ENCODE data around the gene CASP12.

The CASP12 gene

DNA sequence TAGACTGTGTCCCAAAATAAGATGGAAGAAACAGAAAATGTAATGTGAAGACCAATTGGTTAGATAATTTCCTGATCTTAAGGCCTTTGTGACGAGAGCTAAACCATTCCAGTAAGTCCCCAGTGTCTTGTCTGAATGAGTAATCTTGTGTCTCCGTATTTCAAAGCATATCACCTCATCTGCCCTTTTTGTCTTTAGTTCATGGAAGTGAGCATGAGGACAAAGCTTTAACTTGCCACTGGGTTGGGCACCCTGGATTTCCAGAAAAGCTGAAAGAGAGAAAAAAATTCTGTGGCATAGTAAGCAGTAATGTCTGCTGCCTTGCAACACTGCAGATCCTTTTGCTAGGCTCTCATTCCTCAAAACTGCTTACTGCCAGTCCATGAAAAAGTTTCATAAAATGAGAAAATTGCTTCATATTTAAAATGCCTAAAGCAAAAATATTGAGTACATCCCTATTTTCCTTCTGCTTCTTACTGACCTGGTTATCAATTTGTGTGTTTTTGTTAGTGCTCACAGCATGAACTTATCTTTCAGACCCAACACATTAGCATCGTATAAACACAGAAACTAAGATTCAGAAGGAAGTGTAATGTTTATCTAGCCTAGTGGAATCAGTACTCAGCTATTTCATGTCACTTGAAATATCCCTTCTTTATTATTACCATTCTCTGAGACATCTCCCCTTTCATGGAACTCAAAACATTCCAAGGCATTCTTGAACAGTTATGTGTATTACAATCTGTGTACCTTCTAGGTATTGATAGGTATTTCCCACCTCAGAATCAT is 5.3 kb downstream of the CASP12 start:
- no peak overlapping the region for H3K4me3 ChIP-seq (ENCODE audit: low read depth, low read length)

DNA sequence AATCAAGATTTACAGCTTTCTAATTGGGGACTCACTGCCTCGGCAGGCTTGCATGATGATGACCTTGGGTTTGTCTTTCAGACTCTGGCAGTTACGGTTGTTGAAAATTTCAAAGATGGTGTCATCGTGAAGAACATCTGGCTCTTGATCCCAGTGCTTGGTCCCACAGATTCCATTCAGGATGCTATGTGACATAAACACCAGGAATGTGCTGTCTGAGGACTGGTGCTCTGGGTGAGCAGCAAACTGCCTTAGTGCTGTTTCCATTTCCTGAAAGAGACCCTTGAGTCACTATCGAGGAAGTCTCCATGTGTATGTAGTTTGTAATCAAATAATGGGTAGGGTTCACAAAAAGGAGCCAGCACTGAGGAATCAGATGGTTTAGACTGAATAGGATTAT is 7.1 kb downstream of the CASP12 start:
- H3K4me3 ChIP-seq (ENCODE audit: low read depth, low read length) = no peak overlapping the region

DNA sequence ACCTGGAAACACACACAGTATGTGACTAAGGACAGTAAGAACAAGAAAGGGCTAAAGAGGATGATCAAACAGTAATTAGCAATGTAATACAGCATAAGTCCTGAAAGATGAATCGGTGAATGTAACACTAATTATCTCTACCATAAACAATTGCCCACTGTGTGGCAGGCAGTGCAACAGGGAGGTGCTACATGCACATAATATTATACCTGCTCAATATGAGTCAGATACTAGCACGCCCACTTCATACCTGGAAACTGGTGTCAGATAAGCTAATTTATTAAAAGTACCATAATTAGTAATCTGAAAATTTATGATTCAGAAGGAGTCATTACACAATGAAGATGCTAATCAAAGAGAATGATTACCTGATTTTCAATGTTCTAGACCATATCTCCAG is 14.9 kb downstream of the CASP12 start:
- no peak overlapping the region for H3K4me3 ChIP-seq (ENCODE audit: low read depth, low read length)

DNA sequence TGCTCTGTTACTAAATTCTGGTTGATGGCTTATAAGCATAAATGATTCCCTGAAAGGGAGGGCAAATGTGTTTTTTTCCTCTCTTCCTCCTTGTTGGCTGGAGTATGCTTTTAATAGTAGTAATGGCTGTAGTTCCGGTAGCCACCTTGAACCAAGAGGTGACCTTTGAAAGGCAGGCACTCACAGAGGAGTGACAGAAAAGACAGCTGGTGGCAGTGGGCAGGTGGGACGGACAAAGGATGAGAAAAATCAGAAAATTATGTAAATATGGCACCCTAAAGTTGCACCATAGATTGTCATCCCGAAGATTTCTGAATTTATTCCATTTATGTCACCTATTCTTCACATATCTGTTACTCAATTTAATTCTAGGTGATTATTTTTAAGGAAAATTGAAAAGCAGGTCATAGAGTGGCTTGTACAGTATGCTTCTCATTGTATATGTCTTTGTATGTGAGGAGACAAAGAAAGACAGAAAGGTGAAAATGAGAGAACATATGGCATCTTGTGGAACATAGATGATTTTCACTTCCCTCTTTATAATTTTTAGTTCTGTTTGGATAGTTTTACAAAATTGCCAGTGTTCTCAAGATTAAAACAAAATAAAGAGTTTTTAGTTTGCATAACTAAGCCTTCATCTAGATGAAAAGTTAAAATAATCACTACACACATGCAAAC is 17.0 kb downstream of the CASP12 start:
- H3K4me3 ChIP-seq (ENCODE audit: low read depth, low read length) = no peak overlapping the region

DNA sequence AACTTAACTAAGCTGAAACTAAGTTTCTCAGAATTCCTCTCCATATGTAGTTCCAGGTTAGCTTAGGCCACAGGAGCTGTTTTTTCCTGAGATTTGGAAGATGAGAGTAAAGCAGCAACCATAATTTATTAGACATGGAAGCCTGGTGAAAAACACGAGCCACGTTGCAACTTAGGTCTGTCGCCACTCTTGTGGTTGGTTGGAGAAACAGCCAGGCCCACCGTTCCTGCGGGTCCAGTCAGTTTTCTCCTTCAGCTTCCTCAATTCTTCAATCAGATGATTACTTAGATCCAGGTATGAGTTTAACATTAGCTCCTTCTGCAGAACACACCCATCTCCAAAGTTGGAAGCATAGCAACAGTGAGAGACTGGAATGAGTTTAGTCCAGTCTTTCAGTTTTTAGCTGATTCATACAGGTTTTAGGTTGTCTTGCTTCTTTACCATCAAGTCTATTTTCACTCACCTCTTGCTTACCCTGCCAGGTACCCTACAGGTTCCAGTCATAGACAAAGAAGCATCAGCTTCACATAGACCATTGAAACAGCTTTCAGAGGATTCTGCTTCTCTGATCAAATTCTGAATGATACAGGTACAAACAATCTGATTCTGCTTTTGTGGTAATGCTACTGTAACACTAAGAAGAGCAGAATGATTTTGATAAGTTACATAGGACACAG is 18.6 kb downstream of the CASP12 start:
- no peak overlapping the region for H3K4me3 ChIP-seq (ENCODE audit: low read depth, low read length)

DNA sequence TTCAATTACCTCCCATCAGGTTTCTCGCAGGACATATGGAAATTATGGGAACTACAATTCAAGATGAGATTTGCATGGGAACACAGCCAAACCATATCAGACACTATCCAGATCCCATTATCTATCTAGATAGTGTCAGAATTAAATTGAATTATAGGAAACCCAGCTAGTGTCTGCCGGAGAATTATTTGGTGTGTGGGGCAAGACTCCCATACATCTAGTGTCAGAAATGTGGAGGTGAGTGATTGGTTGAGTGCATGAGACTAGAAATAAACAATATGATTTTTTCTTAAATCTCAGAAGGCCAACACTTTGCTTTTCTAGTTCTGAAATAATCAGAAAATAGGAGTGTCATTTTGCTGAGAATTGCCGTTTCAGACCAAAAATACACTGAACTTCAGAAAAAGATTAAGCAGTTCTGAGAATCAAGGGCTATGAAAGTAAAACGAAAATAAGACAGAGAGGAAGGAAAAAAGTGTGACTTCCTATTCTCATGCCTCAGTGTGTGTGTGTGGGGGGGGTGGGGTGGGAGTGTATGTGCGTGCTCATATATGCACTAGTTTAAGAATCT is 21.3 kb downstream of the CASP12 start:
- no peak overlapping the region for H3K4me3 ChIP-seq (ENCODE audit: low read depth, low read length)

DNA sequence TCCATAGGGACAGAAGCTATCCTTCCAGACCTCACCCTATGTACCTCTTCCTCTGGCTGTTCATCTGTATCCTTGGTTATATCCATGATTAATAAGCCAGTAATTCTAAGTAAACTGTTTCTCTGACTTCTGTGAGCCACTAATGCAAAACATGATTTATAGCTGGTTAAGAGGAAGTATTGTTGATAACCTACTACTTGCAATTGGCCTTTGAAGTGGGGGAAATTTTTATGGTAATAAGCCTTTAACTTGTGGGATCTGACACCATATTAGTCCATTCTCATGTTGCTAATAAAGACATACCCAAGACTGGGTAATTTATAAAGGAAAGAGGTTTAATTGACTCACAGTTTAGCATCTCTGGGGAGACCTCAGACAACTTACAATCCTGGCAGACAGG is 21.9 kb downstream of the CASP12 start:
- H3K4me3 ChIP-seq (ENCODE audit: low read depth, low read length) = no peak overlapping the region

DNA sequence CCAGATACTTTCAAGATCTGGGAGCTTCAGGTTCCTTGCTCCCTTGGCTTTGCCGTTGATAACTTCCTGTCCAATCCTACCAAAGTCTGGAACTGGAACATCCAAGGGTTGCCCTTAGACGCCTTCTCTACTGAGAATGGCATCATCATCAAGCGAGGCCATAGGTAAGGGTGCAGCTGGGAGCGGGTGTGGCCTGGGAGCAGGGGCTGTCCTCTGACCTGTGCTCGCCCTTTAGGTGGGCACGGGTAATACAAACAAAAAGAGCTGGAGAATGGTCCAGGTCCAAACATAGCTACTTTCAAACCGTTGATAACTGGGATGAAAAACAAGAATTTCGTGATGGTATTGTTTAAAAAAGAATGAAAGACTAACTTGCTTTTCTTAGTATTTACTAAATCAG is 25.0 kb downstream of the CASP12 start:
- no peak overlapping the region for H3K4me3 ChIP-seq (ENCODE audit: low read depth, low read length)

DNA sequence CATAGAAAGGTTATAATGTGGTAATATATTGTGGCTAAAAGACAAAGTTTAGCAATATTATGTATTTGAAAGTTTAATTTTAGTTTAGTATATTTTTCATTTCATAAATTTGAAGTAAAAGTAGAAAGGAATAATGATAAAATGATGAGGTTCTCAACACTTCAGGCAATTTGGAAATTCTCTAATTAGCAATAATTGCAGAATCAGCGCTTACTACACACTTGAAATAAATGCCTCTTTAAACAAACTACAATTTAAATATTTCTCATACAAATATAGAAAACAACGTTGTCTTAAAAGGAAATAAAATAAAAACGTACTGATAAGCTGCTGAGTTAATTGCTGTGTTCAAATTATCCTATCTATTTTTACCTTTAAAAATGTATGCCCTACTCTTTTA is 25.9 kb downstream of the CASP12 start:
- no peak overlapping the region for H3K4me3 ChIP-seq (ENCODE audit: low read depth, low read length)

DNA sequence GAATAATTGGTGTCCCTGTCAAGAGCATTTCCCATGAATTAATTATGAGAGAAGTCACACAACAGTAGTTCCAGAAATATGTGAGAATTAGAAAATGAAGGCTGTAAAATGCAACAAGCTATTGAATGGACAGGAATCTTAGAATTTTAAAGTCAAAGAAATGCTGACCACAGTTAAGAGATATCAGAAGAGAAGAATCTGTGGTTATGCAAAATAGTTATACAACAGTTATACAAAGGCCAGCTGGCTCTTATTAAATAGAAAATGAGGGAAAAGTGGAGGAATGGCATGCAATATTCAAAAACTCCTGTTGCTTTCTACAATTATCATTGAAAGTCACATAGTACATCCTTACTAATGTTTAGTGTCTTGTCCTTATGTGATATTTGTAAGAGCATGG is 27.4 kb downstream of the CASP12 start:
- H3K4me3 ChIP-seq (ENCODE audit: low read depth, low read length) = no peak overlapping the region

DNA sequence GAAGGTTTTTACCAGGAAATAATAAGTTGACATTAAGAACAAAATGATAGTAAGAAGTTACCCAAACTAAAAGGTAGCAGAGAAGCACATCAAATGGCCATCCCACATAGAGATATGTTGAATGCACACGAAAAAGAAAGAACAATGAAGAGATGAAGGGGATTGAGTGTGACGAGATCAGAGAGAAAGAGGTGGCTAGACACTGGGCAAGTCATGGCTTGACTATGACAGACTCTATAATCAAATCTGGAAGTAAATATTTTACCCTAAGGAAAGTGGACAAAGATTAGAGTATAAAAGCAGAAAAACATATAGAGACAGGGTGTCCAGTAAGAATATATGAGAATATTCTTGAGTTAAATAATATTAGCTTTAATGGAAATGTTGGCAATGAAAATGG is 31.4 kb downstream of the CASP12 start:
- no peak overlapping the region for H3K4me3 ChIP-seq (ENCODE audit: low read depth, low read length)

DNA sequence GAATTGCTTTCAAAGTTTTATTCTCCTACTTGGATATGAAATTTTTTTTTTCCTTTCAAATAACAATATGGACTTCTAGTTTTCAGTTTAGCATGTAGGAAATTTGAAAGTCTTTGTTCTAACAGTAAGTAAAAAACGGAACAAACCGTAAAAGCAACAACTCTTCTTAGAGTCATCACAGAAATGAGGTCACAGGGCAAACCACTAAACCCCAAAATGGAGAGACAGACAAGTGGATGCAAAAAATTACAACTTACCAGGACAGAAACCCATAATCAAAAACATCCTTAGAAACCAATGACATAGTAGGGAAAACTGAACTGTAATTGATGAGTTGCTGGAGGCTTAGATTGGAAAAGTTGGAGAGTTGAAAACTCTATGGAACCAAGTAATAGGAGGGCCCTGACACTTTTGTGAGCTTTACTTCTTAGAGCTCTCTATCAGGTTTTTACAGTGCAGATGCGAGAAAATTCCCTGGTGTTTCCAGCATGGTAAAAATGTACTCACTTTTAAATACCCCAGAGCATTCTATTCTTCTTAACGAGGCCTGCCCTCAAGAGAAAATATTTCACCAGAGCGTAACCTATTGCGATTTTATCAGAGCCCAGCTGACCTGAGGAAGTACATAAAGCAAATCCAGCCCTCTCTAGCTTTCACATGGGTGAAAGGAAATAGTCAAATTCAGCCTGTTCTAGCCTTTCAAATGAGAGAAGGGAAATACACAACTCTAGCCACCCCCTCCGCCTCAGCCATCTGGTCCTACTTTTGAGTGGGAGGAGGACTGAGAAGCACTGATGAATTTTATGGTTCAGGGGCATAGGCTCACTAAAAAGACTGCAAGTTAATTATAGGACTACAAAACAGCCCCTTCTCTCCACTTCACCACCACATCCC is 39.1 kb downstream of the CASP12 start:
- no peak overlapping the region for H3K4me3 ChIP-seq (ENCODE audit: low read depth, low read length)

DNA sequence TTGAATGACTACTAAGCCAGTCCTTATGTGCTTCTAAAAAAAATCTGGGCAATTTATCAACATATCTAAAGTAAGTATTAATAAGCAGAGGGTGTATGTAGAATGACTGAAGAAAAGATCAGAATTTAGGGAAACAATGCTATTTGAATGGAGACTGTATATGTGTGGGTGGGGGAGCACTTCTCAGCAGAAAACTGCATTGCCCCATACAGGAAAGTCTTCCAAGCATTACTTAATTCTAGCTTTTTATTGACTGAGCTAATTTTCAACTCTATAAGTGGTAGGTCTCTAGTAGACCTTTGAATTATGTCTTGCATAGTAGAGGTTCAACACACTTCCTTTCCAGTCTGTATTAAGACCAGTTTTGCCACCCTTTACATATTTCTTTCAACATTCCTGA is 41.7 kb downstream of the CASP12 start:
- no peak overlapping the region for H3K4me3 ChIP-seq (ENCODE audit: low read depth, low read length)

DNA sequence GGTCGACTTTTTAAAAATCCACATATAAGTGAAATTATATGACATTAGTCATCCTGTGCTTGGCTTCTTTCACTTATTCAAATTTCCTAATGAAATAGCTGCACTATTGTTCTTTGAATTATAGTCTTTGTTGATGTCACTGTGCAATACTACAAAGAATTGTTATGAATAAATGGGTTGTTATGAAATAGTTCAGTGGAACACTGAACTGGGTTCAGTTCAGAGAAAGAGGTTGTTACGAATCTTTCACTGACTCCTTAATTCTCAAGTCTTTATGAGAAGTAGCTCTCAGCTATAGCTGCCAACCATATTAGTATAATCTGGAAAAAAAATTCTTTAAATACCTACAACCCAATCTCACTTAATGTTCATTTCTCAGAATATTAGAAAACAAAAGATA is 42.3 kb downstream of the CASP12 start:
- H3K4me3 ChIP-seq (ENCODE audit: low read depth, low read length) = no peak overlapping the region

DNA sequence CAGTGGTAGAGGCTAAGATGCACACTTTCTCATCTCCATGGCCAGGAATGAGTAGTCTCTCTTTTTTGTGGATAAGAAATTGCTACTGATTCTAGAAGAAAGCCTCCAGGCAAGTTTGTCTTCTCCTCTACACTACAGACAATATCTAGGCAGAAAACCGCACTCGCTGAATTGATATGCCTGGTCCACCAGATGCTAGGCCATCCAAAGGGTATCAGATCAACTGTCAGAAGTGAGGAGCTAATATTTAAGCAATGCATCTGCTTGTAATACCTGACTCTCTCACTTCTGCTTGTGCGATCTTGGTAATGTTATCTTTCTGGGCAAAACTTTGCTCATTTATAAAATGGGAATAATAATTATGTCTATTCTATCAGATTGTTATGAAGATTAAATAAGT is 45.0 kb downstream of the CASP12 start:
- H3K4me3 ChIP-seq (ENCODE audit: low read depth, low read length) = no peak overlapping the region

DNA sequence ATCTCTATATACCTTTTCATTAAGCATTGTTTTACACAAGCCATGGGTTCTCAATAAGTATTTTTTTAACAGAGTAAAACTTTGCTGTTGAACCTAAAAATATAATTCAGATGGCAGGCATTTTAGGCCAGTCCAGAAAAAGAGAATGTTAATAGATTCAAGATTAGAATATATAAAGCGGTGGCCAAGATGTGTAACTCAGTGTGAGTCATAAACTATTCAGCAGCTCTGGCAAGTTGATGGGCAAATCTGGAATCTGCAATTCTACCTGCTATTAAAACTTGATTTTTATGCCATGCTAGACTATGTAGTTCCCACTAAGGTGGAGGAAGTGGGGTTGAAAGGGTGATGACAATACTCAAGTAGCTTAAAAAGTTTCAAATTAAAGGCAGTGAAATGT is 45.4 kb downstream of the CASP12 start:
- no peak overlapping the region for H3K4me3 ChIP-seq (ENCODE audit: low read depth, low read length)

DNA sequence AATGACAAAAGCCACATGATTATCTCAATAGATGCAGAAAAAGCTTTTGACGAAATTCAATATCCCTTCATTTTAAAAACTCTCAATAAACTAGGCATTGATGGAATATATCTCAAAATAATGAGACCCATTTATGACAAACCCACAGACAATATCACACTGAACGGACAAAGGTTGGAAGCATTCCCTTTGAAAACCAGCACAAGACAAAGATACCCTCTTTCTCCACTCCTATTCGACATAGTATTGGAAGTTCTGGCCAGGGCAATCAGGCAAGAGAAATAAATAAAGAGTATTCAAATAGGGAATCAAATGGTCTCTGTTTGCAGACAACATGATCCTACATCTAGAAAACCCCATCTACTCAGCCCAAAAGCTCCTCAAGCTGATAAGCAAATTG is 52.0 kb downstream of the CASP12 start:
- no peak overlapping the region for H3K4me3 ChIP-seq (ENCODE audit: low read depth, low read length)

DNA sequence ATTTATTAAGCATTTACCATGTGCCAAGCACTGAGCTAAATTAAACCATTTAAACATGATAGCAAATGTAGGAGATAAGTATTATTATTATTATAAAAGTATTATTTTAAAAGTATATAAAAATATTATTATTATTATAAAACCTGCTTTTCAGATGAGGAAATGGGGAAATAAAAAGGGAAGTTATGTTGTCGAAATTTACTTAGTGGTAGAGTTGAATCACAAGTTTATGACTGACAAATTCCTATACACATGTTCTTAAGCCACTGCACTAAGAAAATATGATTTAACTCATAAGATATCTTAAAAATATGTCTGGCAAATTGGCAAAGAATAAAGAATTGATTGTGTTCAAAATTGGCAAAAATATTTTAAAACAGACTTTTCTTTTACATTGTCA is 53.8 kb downstream of the CASP12 start:
- H3K4me3 ChIP-seq (ENCODE audit: low read depth, low read length) = no peak overlapping the region

DNA sequence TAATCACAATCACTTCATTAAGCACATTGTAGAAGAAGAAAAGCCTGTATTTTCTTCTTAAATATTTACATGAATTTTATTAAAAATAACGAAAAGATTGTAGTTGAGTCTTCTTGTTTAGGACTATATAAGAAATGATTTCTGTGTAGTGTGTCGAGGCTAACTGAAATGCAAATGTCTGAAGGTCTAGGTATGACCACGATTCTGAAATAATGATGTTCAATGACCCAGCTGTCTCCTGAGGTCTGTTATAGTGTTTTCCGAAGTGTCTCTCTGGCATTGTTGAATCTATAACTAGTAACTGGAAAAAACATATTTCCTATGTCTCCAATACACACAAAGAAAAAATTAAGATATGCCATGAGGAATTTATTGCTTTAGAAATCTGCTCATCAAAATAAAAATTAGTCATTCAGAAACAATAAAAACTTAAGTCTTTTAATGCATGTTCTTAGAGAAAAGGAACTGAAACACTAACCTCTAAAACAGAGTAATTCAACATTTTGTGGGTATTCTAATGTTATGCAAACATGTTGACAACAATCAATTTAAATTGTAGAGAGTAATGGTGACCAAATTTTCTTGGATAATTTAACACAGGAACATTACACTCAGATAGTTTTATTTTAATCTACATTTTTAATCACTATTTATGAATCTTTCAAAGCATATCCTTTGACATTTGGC is 55.0 kb downstream of the CASP12 start:
- no peak overlapping the region for H3K4me3 ChIP-seq (ENCODE audit: low read depth, low read length)

DNA sequence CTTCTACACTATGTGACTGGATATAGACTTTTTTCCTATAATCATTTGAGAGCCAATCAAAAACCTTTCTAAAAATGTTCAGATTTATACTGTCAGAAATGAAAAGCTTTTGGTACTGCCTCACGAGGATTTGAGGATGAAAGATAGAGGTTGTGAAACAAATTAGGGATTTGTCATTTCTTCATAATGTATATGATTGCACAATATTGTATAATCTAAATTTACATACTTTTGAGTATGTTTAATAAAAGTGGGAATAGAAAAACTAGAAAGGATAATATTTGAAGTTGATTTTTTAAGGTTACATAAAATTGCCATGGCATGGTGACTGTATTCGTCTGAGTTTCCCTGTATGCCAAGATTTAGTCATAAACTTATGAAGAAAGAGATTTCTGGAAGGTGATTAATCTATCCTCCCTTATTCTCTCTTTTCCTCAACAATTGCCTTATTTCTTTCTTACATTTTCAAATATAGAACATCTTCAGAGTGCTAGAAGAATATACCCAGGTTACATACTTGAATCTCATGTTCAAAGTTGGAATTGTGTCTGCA is 56.2 kb downstream of the CASP12 start:
- no peak overlapping the region for H3K4me3 ChIP-seq (ENCODE audit: low read depth, low read length)
